Breast epithelium (tissue), 3 donors: ENCODE data around the gene FSTL4.

Experiments
- POLR2A ChIP-seq: fragments of 450-650 bp; IDR thresholded peaks from one replicate; pipeline ENCODE4 v1.6.1; 2016; ENCODE audit warnings: antibody characterized with exemption, mild to moderate bottlenecking, moderate library complexity
- POLR2AphosphoS5 ChIP-seq, 3 donors: sonication (generic); formaldehyde crosslinking; IDR thresholded peaks; one replicate each; pipeline ENCODE4 v1.6.1; 2017; ENCODE audit warnings: antibody characterized with exemption in 3 of 3

GRCh38 chr5:133482028-133482427 is 130.3 kb downstream of the FSTL4 start:
- TF ChIP-seq POLR2A: no peak
- TF ChIP-seq POLR2AphosphoS5 (IDR thresholded peaks at IDR 0.05): no peak
